Right cardiac atrium (tissue), 5 donors: Measurements from ENCODE around the gene VPS11. TPM values are rescaled to one million over a fixed set of nuclear protein-coding genes. Genes with fewer than 3 reads are reported as not detected.

ENCODE experiments used
- ATAC-seq, 2 donors: fragments of 200-7000 bp; cut with Tn5 transposase; one replicate each; pipeline versions ENCODE4 v1.8.0 to v1.9.1; 2020; ENCODE audit warnings: moderate library complexity in 2 of 2, mild to moderate bottlenecking in 1 of 2
- DNase-seq, 3 donors: peaks; one replicate each; pipeline ENCODE4 v3.0.0-alpha.2; 2020
- H3K27ac ChIP-seq: one replicate; pipeline ENCODE4 v1.5.1; 2013; ENCODE audit warnings: mild to moderate bottlenecking, low read length, control low read depth, moderate library complexity
- H3K27me3 ChIP-seq: one replicate; pipeline ENCODE4 v1.6.1; 2013; ENCODE audit not compliant: control insufficient read depth, insufficient read depth
- H3K4me1 ChIP-seq: one replicate; pipeline ENCODE4 v1.6.1; 2013; ENCODE audit warnings: low read length; ENCODE audit not compliant: control insufficient read depth, insufficient read depth
- H3K4me3 ChIP-seq: one replicate; pipeline ENCODE4 v1.5.1; 2013; ENCODE audit warnings: low read length, control low read depth
- H3K9me3 ChIP-seq: one replicate; pipeline ENCODE4 v1.6.1; 2013; ENCODE audit warnings: low read length; ENCODE audit not compliant: control insufficient read depth
- WGBS: extraction: QIAGEN DNeasy Blood & Tissue Kit; methylation state at CpG from one replicate; pipeline ENCODE4 v1.1.7; 2013; 5-methylcytosine and 5-hydroxymethylcytosine counted together
- intact Hi-C, 4 donors: fragments of 100-400 bp; cut with DNase I; formaldehyde crosslinking; loops; one replicate each; pipeline versions ENCODE4 v1.11.0 to v1.14.0; 2022 to 2023
- polyA plus RNA-seq: library from polyadenylated mRNA; stranded (reverse); fragments of 200-250 nt; gene quantifications from one replicate; pipeline ENCODE4 v1.2.3, GENCODE V29; 2013
- total RNA-seq, 4 donors: library from RNA; stranded (reverse); fragmentation: NEBNext Ultra II Directional; extraction: Animal tissue kit (Norgen Biotek cat#: 25700); gene quantifications; one replicate each; pipeline ENCODE4 v1.2.1, GENCODE V29; 2021
- donor health status: healthy with polysubstance abuse.
- donor health status: DM: no; HTN: yes; CAD: no.
- donor health status: DM: no; HTN: no; CAD: no.
- donor health status: DM: no; HTN: yes; CAD: no; lungs with severe emphysema.
- donor health status: DM: yes; HTN: yes; CAD: no.

Gene VPS11
- total and polyA plus RNA-seq, 5 donors, result 20.4 to 23.7 (median 21.9) TPM

- H3K9me3 ChIP-seq, result no peaks in the 10 kb centered on the region
- 59% methylated on average over 24 of the region's 24 CpGs for WGBS
- H3K4me1 ChIP-seq, result no peaks in the 10 kb centered on the region
- H3K4me3 ChIP-seq, result no peak overlapping the region
- peak overlapping the region; percentile 17 for H3K27ac ChIP-seq
- intact Hi-C loops, result no loop called here
- ATAC-seq, result peak; percentile 55 to 56
- DNase-seq, result peak; percentile 60 to 89 (median 79)
- no peaks in the 10 kb centered on the region for H3K27me3 ChIP-seq
Measured at GRCh38 chr11:119115484-119116234, 48.0 kb downstream of the VPS11 start.

DNA sequence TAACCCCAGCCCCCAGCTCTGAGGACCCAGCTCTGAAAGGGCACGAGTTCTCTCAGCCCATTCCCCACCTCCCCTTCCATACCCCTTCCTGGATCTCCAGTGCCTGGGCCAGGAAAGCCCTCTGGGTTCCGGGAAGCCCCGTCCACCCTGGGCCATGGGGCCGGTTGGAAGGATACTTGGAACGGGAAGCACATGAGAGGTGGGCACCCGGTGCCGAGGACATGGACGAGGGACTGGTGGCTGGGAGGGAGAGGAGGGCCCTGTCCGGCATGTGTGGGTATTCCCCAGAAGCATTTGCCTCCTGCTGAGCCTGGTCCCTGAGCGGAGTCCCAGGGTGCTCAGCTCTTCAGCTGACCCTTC, 48.6 kb downstream of the VPS11 start:
- H3K27me3 ChIP-seq, result no peaks in the 10 kb centered on the region
- ATAC-seq, result no peak
- intact Hi-C loops, result no loop called here
- whole genome bisulfite sequencing, result 80% methylated on average over 10 of the region's 10 CpGs
- no peaks in the 10 kb centered on the region for H3K9me3 ChIP-seq
- no peak overlapping the region for H3K27ac ChIP-seq
- no peak overlapping the region for H3K4me3 ChIP-seq
- no peaks in the 10 kb centered on the region for H3K4me1 ChIP-seq
- peak in 1 of 3 donors; percentile 54 for DNase-seq

GRCh38 chr11:119116601-119117000, 49.0 kb downstream of the VPS11 start:
- DNase-seq, result no peak
- no peak overlapping the region for H3K4me3 ChIP-seq
- no peaks in the 10 kb centered on the region for H3K9me3 ChIP-seq
- ATAC-seq, result no peak
- 72% methylated on average over 5 of the region's 5 CpGs for whole genome bisulfite sequencing
- H3K27ac ChIP-seq, result no peak overlapping the region
- no peaks in the 10 kb centered on the region for H3K4me1 ChIP-seq
- no peaks in the 10 kb centered on the region for H3K27me3 ChIP-seq
- intact Hi-C loops, result no loop called here

GRCh38 chr11:119117004-119117706, 49.5 kb downstream of the VPS11 start:
- 93% methylated on average over 3 of the region's 3 CpGs for WGBS
- Histone ChIP-seq H3K27me3 (no peaks in the 10 kb centered on the region), H3K27ac (no peak overlapping the region), H3K4me1 (peaks cover under 1% of the 10 kb centered on the region), H3K4me3 (no peak overlapping the region), H3K9me3 (no peaks in the 10 kb centered on the region)
- intact Hi-C loops, result no loop called here
- no peak for ATAC-seq
- DNase-seq, result no peak

DNA sequence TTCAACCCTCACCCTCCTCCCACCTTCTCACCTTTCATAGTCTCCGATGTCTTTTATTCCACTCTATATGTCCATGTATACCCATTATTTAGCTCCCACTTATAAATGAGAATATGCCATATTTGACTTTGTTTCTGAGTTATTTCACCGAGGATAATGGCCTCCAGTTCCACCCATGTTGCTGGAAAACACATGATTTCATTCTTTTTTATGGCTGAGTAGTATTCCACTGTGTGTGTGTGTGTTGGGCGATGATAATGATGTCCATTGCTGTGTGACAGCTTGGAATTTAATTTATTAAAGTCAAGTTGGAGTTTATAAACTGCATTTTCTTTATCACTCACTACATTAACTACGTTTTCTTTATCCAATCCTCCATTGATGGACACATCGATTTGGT, 50.6 kb downstream of the VPS11 start:
- no peaks in the 10 kb centered on the region for H3K9me3 ChIP-seq
- H3K27ac ChIP-seq, result no peak overlapping the region
- peaks cover 6% of the 10 kb centered on the region for H3K4me1 ChIP-seq
- no peaks in the 10 kb centered on the region for H3K27me3 ChIP-seq
- H3K4me3 ChIP-seq, result no peak overlapping the region
- ATAC-seq, result no peak
- intact Hi-C loops, result no loop called here
- no peak for DNase-seq
- 97% methylated on average over 5 of the region's 5 CpGs for WGBS

GRCh38 chr11:119118946-119119345, 51.3 kb downstream of the VPS11 start:
- intact Hi-C loops, result no loop called here
- WGBS, result 88% methylated on average over 1 of the region's 1 CpG
- Histone ChIP-seq H3K9me3 (no peaks in the 10 kb centered on the region), H3K27ac (no peak overlapping the region), H3K4me1 (peaks cover 6% of the 10 kb centered on the region), H3K4me3 (no peak overlapping the region), H3K27me3 (no peaks in the 10 kb centered on the region)
- DNase-seq (no peak), ATAC-seq (no peak)

DNA sequence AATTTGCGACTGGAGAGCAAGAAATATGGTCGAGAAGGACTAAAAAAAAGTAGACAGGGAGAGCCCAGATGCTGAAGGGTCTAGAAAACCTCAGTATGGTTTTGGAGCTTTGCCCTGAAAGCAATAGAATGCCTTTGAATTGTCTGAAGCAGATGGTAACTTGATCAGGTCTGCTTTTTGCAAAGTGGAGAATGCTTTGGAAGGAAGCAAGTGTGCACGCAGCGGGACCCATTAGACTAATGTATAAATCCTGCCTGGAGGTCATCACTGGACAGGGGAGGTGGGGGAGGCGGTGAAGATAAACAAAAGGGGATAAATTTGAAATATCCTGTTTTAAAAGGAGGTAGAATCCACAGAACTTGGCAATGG, 53.0 kb downstream of the VPS11 start:
- WGBS, result 25% methylated on average over 5 of the region's 5 CpGs
- ATAC-seq, result no peak
- H3K27me3 ChIP-seq, result no peaks in the 10 kb centered on the region
- intact Hi-C loops, result no loop called here
- H3K27ac ChIP-seq, result no peak overlapping the region
- DNase-seq, result no peak
- H3K4me3 ChIP-seq, result peak overlapping the region; percentile 57
- H3K4me1 ChIP-seq, result peaks cover 6% of the 10 kb centered on the region
- no peaks in the 10 kb centered on the region for H3K9me3 ChIP-seq

DNA sequence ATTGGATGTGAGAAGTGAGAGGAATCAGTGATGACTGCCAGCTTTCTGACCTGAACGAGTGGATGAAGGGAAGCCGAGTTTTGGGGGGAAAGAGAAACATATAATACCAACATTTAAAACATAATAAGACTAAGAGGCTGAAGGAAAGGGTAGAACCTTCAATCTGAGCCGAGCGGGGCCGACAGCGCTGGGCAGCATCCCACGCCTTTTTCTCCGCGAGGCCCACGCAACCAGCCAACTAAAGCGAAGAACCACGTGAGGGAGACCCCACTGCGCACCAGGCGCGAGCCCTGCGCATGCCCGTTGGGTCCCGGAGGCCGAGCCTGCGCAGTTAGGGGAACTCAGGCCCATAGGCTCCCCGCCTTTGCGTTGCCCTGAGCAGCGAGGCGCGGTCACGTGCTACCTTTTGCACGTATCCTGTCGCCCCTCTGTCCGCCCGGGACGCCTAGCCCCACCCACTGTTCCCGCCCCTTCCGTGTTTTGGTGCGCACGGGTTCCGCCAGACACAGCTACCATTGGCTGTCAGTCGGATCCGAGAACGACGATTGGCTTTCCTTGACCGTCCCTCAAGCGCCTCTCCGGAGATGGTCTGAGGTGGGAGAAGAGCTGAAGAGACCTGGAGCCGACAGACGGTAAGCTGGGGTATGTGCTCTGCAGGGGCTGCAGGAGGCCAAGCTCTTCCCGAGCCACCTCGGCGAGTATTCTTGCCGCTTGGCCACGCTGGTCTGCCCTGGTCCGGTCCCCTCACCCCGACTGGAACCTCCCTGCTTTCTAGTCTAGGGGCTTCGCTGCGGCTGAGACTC, 53.6 kb downstream of the VPS11 start, which contains the start of gene HINFP:
Gene HINFP (plus strand): TSS at position 573 of the 803 bp plus-strand sequence. CDS start 5,365 bp downstream, outside the sequence.
- under 1% methylated on average over 54 of the region's 54 CpGs for WGBS
- intact Hi-C loops, result no loop called here
- H3K27me3 ChIP-seq, result no peaks in the 10 kb centered on the region
- peak within 1 kb of the TSS; percentile 65 for H3K27ac ChIP-seq
- no peaks in the 10 kb centered on the region for H3K9me3 ChIP-seq
- H3K4me1 ChIP-seq, result peaks cover 6% of the 10 kb centered on the region
- DNase-seq, result peak; percentile 100
- H3K4me3 ChIP-seq, result peak within 1 kb of the TSS; percentile 72
- ATAC-seq, result peak; percentile 99 to 100

GRCh38 chr11:119121811-119122124, 54.1 kb downstream of the VPS11 start:
- Histone ChIP-seq H3K27ac (peak overlapping the region; percentile 23), H3K4me1 (peaks cover 6% of the 10 kb centered on the region), H3K27me3 (no peaks in the 10 kb centered on the region), H3K9me3 (no peaks in the 10 kb centered on the region), H3K4me3 (peak overlapping the region; percentile 72)
- ATAC-seq (no peak), DNase-seq (no peak)
- under 1% methylated on average over 20 of the region's 20 CpGs for WGBS
- intact Hi-C loops, result no loop called here

DNA sequence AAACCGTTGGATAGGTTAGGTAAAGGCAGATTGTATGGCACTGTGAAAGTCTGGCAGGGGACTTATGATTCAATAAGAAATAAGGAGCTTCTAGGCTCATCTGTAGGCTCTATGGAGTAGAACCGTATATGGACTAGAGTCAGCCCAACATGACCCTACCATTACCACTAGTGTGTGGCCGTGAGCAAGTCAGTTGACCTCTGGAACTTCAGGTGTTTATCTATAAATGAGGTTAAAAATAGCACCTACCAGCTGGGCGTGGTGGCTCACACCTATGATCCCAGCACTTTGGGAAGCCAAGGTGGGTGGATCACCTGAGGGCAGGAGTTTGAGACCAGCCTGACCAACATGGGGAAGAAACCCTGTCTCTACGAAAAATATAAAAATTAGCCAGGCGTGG, 58.2 kb downstream of the VPS11 start:
- Histone ChIP-seq H3K27me3 (no peaks in the 10 kb centered on the region), H3K27ac (no peak overlapping the region), H3K4me1 (peaks cover 6% of the 10 kb centered on the region), H3K4me3 (no peak overlapping the region), H3K9me3 (no peaks in the 10 kb centered on the region)
- no peak for DNase-seq
- WGBS, result 85% methylated on average over 6 of the region's 6 CpGs
- intact Hi-C loops, result no loop called here
- ATAC-seq, result no peak

DNA sequence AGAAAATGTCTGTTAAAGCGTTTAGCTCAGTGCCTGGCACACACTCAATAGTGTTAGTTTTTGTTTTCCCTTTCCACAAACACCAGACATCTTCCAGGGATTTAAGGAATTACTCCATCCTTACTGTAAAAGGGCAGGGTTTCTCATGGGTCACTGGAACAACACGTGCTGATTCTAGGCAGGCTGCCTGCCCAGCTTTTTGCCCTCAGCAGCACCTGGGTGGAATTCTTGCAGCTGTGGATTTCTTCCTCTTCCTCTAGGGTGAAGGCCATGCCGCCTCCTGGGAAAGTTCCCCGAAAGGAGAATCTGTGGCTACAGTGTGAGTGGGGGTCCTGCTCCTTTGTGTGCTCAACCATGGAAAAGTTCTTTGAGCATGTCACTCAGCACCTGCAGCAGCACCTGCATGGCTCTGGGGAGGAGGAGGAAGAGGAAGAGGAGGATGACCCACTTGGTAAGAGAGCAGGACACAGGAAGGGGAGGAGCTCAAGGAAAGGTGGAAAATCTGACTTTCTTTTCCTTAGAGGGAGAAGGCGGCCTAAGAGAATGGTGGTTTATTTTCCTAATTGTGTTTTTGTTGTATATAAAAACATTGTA, 59.2 kb downstream of the VPS11 start:
- no peak for DNase-seq
- H3K9me3 ChIP-seq, result no peaks in the 10 kb centered on the region
- 52% methylated on average over 5 of the region's 5 CpGs for WGBS
- intact Hi-C loops, result no loop called here
- H3K27me3 ChIP-seq, result no peaks in the 10 kb centered on the region
- no peak overlapping the region for H3K4me3 ChIP-seq
- peaks cover 6% of the 10 kb centered on the region for H3K4me1 ChIP-seq
- peak in 1 of 2 donors; percentile 51 for ATAC-seq
- no peak overlapping the region for H3K27ac ChIP-seq
